Embryonic facial prominence (tissue), 1 donor: ENCODE results near the gene LCNL1.

Experiments used
- DNase-seq: peaks from one replicate; pipeline ENCODE4 v3.0.0-alpha.2; 2016; ENCODE audit errors: extremely low spot score

LCNL1 gene

DNA sequence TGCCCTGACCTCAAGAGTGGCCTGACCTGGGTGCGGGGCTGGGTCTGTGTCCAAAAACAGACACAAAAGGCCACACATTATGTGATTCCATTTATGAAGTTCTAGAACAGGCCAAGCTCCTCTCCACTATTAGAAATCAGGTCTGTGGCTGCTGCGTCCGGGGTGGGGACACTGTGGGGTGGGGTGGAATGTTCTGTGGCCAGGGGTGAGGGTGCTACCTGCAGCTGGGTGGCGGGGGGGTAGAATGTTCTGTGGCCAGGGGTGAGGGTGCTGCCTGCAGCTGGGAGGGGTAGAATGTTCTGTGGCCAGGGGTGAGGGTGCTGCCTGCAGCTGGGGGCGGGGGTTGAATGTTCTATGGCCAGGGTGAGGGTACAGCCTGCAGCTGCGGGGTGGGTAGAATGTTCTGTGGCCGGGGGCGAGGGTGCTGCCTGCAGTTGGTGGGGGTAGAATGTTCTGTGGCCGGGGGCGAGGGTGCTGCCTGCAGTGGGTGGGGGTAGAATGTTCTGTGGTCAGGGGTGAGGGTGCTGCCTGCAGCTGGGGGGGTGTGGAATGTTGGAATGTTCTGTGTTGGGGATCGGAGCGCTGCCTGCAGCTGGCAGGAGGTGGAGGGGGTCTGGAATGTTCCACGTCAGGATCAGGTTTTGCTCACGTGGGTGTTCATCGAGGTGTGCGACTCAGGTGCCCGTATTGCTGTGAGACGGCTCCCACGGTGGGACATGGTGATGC is 22.4 kb upstream of the LCNL1 start:
- DNase-seq = no peak

- no peak for DNase-seq
Measured at GRCh38 chr9:136960938-136961275, 21.9 kb upstream of the LCNL1 start.

DNA sequence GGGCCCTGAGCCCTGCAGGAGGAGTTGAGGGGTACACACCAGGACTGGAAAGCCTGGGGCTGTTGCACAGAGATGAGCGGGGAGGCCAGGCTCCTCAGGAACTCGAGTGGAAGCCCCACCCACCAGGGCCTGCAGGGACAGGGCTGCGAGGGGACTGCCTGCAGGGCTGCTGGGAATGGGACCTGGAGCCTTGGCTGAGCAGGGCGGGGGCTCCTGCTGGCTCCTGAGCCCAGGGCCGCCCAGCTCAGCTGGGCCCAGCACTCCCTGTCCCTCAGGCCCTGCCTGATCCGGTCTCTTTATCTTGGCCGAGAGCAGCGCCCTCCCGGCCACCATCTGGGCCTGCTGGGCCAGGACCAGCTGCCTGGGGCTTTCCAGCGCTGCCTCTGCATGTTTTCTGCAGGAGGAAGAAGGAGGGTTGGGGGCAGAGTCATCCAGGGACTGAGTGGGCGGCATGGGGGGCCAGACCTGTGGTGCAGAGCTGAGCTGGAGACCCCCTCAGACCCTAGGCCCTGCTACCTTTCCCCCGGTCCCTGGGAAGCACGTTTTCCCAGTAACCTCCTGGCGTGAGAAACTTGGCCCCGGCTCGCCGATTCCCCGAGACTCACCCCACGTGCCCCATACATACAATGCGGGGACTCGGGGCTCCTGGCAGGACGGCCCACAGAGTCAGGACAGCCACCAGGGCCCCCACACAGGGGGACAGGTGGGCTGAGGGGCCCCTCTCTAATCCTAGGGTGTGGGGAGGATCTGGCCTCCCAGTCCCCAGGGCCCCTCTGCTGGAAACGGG is 21.3 kb upstream of the LCNL1 start:
- DNase-seq = no peak

- no peak for DNase-seq
Measured at GRCh38 chr9:136962163-136962562, 20.6 kb upstream of the LCNL1 start.

DNA sequence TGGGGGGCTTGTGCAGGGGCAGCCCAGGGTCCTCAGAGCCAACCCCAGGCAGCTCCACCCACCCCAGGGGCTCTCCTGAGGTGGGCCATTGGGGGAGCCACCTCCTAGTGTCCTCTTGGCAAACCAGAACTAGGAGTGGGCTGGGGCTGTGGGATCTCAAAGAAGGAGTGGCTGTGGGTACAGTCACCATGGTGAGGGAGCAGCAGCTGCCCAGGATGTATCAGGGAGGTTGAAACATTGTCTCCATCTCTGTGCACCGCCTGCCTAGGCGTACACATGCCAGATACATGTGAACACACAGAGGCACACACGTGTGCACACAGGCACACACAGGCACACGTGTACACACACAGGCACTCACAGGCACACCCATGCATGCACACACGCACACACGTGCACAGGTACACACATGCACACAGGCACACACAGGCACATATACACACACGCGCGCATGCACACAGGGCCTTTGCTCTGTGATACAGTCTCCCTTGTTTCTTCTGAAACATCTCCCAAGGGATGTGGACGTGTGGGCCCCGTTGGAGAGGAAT is 20.0 kb upstream of the LCNL1 start:
- DNase-seq = no peak

- DNase-seq = no peak
Measured at GRCh38 chr9:136963341-136963740, 19.5 kb upstream of the LCNL1 start.

DNA sequence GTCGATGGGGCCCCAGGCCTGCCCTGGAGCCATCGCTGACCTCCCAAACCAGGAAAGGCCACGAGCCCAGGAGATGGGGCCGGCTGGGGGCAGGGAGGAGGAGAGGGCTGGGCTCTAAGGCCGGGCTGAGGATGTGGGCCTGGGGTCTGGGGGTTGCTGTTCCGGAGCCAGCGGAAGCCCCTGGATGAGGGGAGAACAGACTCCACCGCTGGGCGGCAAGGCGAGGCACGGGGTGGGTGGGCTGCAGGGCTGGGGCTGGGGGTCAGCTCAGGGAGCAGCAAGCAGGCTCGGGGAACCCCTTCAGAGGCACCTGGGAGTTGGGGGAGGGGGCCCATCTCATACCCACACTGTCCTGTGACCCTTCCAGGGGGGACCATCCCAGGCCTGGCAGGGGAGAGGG is 19.0 kb upstream of the LCNL1 start:
- no peak for DNase-seq

- no peak for DNase-seq
Measured at GRCh38 chr9:136964171-136964689, 18.6 kb upstream of the LCNL1 start.

GRCh38 chr9:136964833-136965422 is 17.9 kb upstream of the LCNL1 start:
- no peak for DNase-seq

- no peak for DNase-seq
Measured at GRCh38 chr9:136965771-136966484, 16.9 kb upstream of the LCNL1 start.

- no peak for DNase-seq
Measured at GRCh38 chr9:136968333-136969127, 14.3 kb upstream of the LCNL1 start.

DNA sequence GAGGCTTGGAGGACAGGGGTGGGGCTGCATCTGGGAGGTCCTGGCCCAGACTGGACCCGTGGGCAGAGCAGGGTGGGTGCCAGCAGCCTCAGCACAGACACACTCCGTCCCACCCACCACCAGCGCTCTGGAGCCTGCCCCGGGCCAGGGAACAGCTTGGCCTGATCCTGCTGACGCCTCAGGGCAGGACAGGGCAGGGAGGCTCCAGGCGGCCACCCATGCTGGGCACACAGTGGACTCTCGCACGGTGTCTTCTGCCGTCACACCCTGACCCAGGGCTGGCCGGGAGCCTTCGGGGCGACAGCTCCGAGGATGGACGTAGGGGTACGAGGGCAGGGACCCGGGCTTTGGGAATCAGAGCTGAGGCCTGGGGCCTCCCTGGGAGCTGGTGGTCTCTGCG is 13.6 kb upstream of the LCNL1 start:
- no peak for DNase-seq

GRCh38 chr9:136969774-136970173 is 13.0 kb upstream of the LCNL1 start:
- no peak for DNase-seq

DNA sequence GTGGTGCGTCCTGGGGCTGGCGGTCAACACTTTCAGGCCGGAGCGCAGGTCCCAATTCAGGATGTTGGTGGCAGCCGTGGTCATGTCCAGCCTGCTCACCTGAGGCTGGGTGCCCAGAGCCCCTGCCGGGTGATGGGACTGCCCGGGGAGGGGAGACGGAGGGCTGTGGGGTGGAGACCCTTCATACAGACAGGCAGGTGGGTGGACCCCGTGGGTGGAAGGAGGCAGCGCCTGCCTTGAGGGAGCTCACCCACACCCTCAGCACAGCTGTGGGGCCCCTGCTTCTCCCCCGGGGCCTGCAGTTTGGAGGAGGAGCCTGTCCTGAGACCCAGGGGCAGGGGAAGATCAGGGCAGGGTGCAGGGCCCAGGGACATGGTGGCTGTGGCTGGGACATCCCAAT is 12.4 kb upstream of the LCNL1 start:
- no peak for DNase-seq

DNA sequence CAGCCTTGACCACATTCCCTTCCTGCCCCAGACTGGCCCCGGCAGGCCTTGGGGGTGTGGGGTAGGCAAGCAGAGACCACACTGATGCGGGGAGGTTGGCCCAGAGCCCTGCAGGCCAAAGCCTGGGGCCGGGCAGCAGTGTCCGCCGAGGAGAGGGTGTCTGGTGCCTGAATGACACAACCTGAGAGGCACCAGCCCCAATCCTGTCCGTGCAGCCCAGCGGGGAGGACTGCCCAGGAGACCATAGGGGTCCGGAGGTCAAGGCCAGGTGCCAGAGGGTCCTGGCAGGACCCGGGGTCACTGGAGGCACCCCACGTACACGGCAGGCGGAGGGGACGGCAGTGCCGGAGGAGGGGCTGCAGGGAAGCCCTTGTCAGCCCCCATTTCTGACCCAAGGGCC is 11.0 kb upstream of the LCNL1 start:
- DNase-seq = no peak

GRCh38 chr9:136972335-136972734 is 10.5 kb upstream of the LCNL1 start:
- no peak for DNase-seq

- no peak for DNase-seq
Measured at GRCh38 chr9:136972743-136973142, 10.1 kb upstream of the LCNL1 start.

GRCh38 chr9:136973618-136974617 is 8.9 kb upstream of the LCNL1 start:
- no peak for DNase-seq

DNA sequence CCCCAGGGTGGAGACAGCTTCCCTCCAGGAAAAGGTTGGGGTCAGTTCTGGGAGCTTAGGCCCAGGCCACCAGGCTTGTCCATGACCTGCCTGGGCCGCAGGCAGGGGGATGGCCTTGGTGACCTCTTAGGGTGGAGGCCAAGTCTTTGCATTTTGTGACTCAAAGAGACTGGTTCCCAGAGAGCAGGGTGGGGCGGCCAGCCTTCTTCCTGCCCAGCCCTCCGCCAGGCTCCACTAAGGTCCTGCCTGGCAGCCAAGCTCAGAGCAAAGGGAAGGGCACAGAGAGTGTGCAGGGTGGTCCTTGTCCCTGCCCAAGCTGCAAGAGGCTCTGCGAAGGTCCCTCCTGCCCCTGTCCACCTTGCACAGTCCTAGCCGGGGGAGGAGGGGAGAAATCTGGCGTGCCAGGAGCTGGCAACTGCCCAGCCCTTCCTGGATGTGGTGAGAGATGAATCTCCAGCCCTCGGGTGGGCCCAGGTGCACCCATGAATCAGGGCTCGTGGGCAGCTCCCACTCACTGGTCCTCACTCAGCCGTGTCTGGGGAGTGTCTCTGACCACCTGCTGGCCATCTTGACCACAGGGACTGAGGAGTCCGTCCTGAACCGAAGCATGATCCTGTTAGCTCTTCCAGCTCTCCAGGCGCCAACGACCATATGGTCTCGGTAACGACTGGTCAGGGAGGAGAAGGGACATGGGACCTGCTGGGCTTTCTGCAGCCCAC is 7.8 kb upstream of the LCNL1 start:
- no peak for DNase-seq
